Sigmoid colon (tissue), 7 donors: ENCODE data around the gene PPFIBP2. TPM values are rescaled to one million over a fixed set of nuclear protein-coding genes. Genes with fewer than 3 reads are reported as not detected.

Source experiments
- DNase-seq: peaks from one replicate; pipeline ENCODE4 v3.0.0-alpha.2; 2019
- H3K27ac ChIP-seq, 4 donors: fragments of 200-600 bp; sonication (generic); one replicate each; pipeline ENCODE4 v1.5.1; 2016 to 2019; ENCODE audit warnings: mild to moderate bottlenecking in 1 of 4
- H3K27me3 ChIP-seq, 3 donors: fragments of 200-600 bp; sonication (generic); one replicate each; pipeline ENCODE4 v1.5.1; 2019; ENCODE audit warnings: mild to moderate bottlenecking in 1 of 3
- H3K36me3 ChIP-seq, 4 donors: fragments of 200-600 bp; sonication (generic); one replicate each; pipeline ENCODE4 v1.5.1; 2016 to 2019
- H3K4me1 ChIP-seq, 4 donors: fragments of 200-600 bp; sonication (generic); one replicate each; pipeline ENCODE4 v1.5.1; 2017 to 2019
- H3K4me3 ChIP-seq, 4 donors: fragments of 200-600 bp; sonication (generic); one replicate each; pipeline ENCODE4 v1.5.1; 2017 to 2019; ENCODE audit warnings: mild to moderate bottlenecking in 2 of 4, moderate library complexity in 1 of 4
- H3K9me3 ChIP-seq, 4 donors: fragments of 200-600 bp in 3 of 4; sonication (generic) in 3 of 4; one replicate each; pipeline versions ENCODE4 v1.5.1 to v1.6.1; 2013 to 2019
- EP300 ChIP-seq, 4 donors: sonication (generic); formaldehyde crosslinking; IDR thresholded peaks; one replicate each; pipeline ENCODE4 v1.6.1; 2017; ENCODE audit warnings: antibody characterized with exemption in 4 of 4
- POLR2A ChIP-seq, 2 donors: fragments of 450-650 bp; IDR thresholded peaks; one replicate each; pipeline ENCODE4 v1.6.1; 2016; ENCODE audit warnings: antibody characterized with exemption in 2 of 2, mild to moderate bottlenecking in 2 of 2, moderate library complexity in 2 of 2
- POLR2AphosphoS5 ChIP-seq, 4 donors: sonication (generic); formaldehyde crosslinking; IDR thresholded peaks; one replicate each; pipeline ENCODE4 v1.6.1; 2017; ENCODE audit warnings: antibody characterized with exemption in 4 of 4
- WGBS, 2 donors: extraction: QIAGEN DNeasy Blood & Tissue Kit; methylation state at CpG; one replicate each; pipeline ENCODE4 v1.1.7; 2013; 5-methylcytosine and 5-hydroxymethylcytosine counted together
- intact Hi-C: fragments of 100-400 bp; cut with DNase I; formaldehyde crosslinking; loops from one replicate; pipeline ENCODE4 v1.15.1; 2023
- polyA plus RNA-seq, 3 donors: library from polyadenylated mRNA; stranded (reverse); fragments of 200-250 nt; gene quantifications; one replicate each; pipeline ENCODE4 v1.2.3, GENCODE V29; 2013
- total RNA-seq, 4 donors: library from RNA; depleted of rRNA; stranded (reverse); fragments of >200 nt; gene quantifications; one replicate each; pipeline ENCODE4 v1.1.0, GENCODE V29; 2016
- TF ChIP-seq, protein P1 (sequence below), 4 experiments: fragments of 450-650 bp in 3 of 4; fragments of 200-600 bp in 1 of 4; IDR thresholded peaks; one replicate each; pipeline ENCODE4 v1.5.1; 2016 to 2019; ENCODE audit warnings: antibody characterized with exemption in 4 of 4, mild to moderate bottlenecking in 3 of 4, moderate library complexity in 2 of 4
- donor health status: healthy with polysubstance abuse.
- donor health status: Bipolar disorder and iron deficiency.
- donor health status: healthy.

Gene PPFIBP2
- total and polyA plus RNA-seq, 7 donors: 4.1 to 33.5 (median 11.6) TPM

GRCh38 chr11:7559398-7560283 lies 45.8 kb downstream of the PPFIBP2 start:
- WGBS, 2 donors: 84 to 86% methylated on average over 4 of the region's 4 CpGs
- no peak for DNase-seq
- no peak overlapping the region for H3K27ac ChIP-seq
- no peaks in the 10 kb centered on the region for H3K27me3 ChIP-seq
- TF ChIP-seq POLR2AphosphoS5 (IDR thresholded peaks at IDR 0.05) (no peak), EP300 (IDR thresholded peaks at IDR 0.05) (no peak), POLR2A (IDR thresholded peaks at IDR 0.05) (no peak)
- TF ChIP-seq, protein P1, sequence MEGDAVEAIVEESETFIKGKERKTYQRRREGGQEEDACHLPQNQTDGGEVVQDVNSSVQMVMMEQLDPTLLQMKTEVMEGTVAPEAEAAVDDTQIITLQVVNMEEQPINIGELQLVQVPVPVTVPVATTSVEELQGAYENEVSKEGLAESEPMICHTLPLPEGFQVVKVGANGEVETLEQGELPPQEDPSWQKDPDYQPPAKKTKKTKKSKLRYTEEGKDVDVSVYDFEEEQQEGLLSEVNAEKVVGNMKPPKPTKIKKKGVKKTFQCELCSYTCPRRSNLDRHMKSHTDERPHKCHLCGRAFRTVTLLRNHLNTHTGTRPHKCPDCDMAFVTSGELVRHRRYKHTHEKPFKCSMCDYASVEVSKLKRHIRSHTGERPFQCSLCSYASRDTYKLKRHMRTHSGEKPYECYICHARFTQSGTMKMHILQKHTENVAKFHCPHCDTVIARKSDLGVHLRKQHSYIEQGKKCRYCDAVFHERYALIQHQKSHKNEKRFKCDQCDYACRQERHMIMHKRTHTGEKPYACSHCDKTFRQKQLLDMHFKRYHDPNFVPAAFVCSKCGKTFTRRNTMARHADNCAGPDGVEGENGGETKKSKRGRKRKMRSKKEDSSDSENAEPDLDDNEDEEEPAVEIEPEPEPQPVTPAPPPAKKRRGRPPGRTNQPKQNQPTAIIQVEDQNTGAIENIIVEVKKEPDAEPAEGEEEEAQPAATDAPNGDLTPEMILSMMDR (IDR thresholded peaks at IDR 0.05): no peak
- H3K4me1 ChIP-seq: peaks cover 0 to 16% (median 11%) of the 10 kb centered on the region in 4 donors
- H3K9me3 ChIP-seq: no peaks in the 10 kb centered on the region
- no peaks in the 10 kb centered on the region for H3K36me3 ChIP-seq
- no peak overlapping the region for H3K4me3 ChIP-seq
- intact Hi-C loops: no loop called here

DNA sequence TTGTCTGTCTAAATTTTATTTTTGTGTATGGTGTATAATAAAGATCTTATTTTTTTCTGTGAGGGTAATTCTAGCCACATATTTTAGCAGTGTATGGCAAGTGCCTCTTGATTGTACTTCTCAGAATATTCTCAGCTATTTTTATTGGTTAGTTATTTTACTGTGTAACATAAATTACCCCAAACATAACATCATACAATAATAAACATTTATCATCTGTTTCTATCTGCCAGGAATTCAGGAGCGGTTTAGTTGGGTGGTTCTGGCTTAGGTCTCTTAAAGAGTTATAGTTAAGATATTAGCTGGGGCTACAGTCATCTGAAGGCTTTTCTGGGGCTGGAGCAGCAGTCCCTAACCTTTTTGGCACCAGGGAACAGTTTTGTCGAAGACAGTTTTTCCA lies 47.8 kb downstream of the PPFIBP2 start:
- intact Hi-C loops: no loop called here
- Histone ChIP-seq H3K9me3 (no peaks in the 10 kb centered on the region), H3K36me3 (no peaks in the 10 kb centered on the region), H3K27ac (no peak overlapping the region), H3K4me1 (peaks cover 0 to 7% (median 3%) of the 10 kb centered on the region in 4 donors), H3K4me3 (no peak overlapping the region), H3K27me3 (no peaks in the 10 kb centered on the region)
- WGBS, 2 donors: 23 to 41% methylated on average over 2 of the region's 2 CpGs
- DNase-seq: no peak
- TF ChIP-seq EP300 (IDR thresholded peaks at IDR 0.05): no peak
- no peak for TF ChIP-seq POLR2A (IDR thresholded peaks at IDR 0.05)
- no peak for TF ChIP-seq POLR2AphosphoS5 (IDR thresholded peaks at IDR 0.05)
- TF ChIP-seq, protein P1 (IDR thresholded peaks at IDR 0.05): no peak

DNA sequence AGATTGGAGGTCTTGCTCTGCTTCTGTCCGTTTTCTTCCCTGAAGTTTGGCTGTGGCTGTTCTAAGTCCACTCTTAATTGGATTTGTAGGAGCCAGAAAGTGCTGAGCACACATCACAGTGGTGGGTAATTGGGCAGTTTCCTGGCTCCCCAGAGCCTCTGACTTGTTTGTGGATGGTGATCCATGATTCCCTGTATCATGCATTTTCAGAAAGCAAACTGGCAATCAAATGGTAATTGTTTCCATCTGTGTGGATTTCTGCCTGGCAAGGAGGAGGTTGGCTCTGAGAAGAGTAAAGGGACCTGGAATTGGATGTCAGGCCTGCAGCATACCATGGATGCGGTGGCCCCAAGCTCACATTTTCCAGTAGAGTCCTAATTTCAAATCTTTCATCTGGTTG lies 49.5 kb downstream of the PPFIBP2 start:
- Histone ChIP-seq H3K27me3 (no peaks in the 10 kb centered on the region), H3K9me3 (no peaks in the 10 kb centered on the region), H3K4me1 (peaks cover 0 to 7% (median 3%) of the 10 kb centered on the region in 4 donors), H3K27ac (no peak overlapping the region), H3K4me3 (no peak overlapping the region), H3K36me3 (no peaks in the 10 kb centered on the region)
- DNase-seq: no peak
- TF ChIP-seq, protein P1 (IDR thresholded peaks at IDR 0.05): no peak
- no peak for TF ChIP-seq EP300 (IDR thresholded peaks at IDR 0.05)
- no peak for TF ChIP-seq POLR2AphosphoS5 (IDR thresholded peaks at IDR 0.05)
- no peak for TF ChIP-seq POLR2A (IDR thresholded peaks at IDR 0.05)
- 85 to 87% methylated on average over 2 of the region's 2 CpGs for WGBS, 2 donors
- intact Hi-C loops: no loop called here

DNA sequence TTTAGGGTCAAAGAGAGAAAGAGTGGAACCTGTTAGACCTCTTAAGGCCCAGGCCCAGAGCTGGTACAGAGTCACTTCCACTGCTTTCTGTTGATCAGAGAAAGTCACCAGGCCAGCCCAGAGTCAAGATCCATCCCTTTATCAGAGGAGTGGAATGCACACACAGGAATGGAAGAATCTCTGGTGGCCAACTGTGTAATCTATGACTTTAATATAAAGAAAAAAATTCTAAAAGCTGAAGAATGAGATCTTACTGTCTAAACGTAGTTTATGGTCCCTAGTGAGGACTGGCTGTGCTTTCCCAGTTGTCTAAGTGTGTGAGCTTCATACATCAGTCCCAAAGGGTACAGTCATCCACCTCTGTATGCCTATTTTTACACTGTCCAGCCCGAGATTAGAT lies 51.0 kb downstream of the PPFIBP2 start:
- intact Hi-C loops: no loop called here
- no peak for DNase-seq

More for the DNA sequence above, 51.0 kb downstream of the PPFIBP2 start:
- Histone ChIP-seq H3K27me3 (no peaks in the 10 kb centered on the region), H3K27ac (no peak overlapping the region), H3K9me3 (no peaks in the 10 kb centered on the region), H3K4me3 (no peak overlapping the region), H3K4me1 (peaks cover 0 to 7% (median 3%) of the 10 kb centered on the region in 4 donors), H3K36me3 (no peaks in the 10 kb centered on the region)
- TF ChIP-seq EP300 (IDR thresholded peaks at IDR 0.05) (no peak), POLR2A (IDR thresholded peaks at IDR 0.05) (no peak), POLR2AphosphoS5 (IDR thresholded peaks at IDR 0.05) (no peak)
- TF ChIP-seq, protein P1 (IDR thresholded peaks at IDR 0.05): no peak
- WGBS, 2 donors: 52 to 71% methylated on average over 2 of the region's 2 CpGs
